Ureter (tissue), 1 donor: ENCODE results near the gene JMJD4. TPM values are rescaled to one million over a fixed set of nuclear protein-coding genes. Genes with fewer than 3 reads are reported as not detected.

Source experiments
- DNase-seq: peaks from one replicate; pipeline ENCODE4 v3.0.0-alpha.2; 2020; ENCODE audit warnings: low spot score
- total RNA-seq: library from RNA; stranded (reverse); gene quantifications from one replicate; pipeline ENCODE4 v1.2.4, GENCODE V29; 2023
- donor health status: DM: yes; HTN: yes; CAD: no.

The JMJD4 gene
- total RNA-seq, 1 donor from 2014 or later, result 21.3 TPM

- DNase-seq, result no peak
These were observed 19.1 kb upstream of the JMJD4 start for GRCh38 chr1:227753999-227754711.

DNA sequence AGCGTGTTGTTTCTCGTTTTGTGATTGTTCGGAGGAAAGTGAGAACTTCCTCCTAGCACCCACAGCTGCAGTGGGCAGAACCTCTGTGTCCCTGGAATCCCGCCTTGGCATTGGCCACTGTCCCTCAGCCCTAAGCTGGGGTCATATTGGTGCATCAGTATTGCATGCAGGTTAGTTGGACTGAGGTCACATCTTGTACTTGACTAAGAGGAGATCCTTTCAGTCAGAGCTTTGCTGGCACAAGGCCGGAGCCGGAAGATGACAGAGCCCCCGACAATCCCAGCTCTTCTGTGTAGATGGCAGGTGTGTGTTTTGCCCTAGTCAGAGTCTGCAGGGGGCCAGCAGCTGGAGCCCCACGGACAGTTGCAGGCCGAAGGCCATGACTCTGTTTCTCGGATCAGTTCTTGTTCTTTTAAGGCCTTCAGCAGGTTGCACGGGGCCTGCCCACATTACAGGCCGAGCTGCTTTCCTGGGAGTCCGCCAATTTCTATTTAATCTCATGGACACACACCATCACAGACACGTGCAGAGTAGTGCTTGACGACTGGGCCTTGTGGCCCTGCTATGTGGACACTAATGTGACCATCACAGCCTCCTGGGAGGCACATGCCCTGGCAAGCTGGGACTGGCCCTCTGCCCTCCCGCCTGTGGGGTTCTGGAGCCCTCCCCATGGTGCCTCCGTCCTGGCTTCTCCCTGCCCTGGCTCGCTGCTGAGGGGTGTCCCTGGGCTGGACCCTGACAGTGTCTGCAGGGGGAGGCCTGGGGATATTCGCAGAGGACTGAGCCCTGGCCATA is 15.0 kb upstream of the JMJD4 start:
- no peak for DNase-seq

- DNase-seq, result no peak
These were observed 14.1 kb upstream of the JMJD4 start for GRCh38 chr1:227749225-227749624.

DNA sequence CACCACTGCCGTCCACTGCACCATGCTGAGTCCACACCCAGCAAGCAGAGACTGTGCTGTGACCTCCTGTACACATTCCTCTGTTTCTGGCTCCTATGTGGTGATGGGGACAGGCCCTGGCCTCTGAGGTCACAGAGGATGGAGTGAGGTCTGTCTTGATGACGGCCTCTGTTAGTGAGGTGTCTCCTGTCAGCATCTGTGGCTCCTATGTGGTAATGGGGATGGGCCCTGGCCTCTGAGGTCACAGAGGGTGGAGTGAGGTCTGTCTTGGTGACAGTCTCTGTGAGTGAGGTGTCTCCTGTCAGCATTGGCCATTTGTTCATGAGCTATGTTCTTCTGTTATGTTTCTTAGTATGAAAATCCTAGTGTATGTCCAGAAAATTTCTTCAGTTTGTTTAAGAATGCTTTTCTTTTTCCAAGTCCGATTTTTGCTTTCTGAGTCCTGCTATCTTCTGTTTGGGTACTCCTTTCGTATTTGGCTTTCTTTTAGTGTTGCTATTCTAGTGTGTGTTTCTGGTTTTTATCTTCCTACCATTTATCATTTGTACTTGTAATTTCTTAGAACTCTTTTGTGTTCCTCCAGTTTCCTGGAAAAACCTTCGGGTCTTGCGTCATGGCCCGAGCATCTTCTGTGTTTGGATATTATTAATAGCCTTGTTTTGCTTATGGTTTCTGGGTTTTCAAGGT is 13.5 kb upstream of the JMJD4 start:
- no peak for DNase-seq

- no peak for DNase-seq
These were observed 12.9 kb upstream of the JMJD4 start for GRCh38 chr1:227747948-227748495.

- no peak for DNase-seq
These were observed 12.3 kb upstream of the JMJD4 start for GRCh38 chr1:227747382-227747781.

- no peak for DNase-seq
These were observed 11.6 kb upstream of the JMJD4 start for GRCh38 chr1:227746676-227747075.

DNA sequence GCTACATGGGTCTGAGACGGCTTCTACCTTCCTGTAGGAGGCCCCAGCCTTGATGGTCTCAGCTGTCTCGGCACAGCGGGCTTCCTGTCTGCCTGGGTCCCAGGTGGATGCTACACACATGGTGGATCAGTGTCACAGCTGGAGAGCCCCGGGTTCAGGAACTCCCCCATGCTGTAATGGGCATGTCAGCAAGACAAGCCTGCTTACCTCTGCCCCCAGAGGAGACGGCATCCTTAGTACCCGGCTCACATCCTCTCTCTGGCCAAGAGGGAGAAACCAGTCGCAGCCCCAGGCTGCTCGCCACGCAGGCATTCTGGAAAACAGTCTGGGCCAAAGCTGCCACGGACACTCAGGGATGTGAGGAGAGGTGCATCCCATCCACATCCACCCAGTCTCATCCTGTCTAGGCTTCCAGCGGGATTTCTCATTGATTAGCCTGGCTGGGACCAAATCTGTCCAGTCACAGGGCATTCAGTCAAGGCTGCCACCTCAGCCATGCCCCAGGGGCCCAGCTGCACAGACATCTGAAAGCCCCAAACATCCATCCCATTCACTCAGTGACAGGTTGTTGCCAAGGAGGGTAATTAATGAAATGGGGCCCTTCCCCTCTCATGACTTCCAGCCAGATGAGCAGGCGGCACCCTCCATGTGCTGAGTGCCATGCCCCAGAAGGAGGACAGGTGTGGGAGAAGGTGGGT is 10.6 kb upstream of the JMJD4 start:
- DNase-seq, result no peak

GRCh38 chr1:227744668-227745067 is 9.6 kb upstream of the JMJD4 start:
- no peak for DNase-seq

DNA sequence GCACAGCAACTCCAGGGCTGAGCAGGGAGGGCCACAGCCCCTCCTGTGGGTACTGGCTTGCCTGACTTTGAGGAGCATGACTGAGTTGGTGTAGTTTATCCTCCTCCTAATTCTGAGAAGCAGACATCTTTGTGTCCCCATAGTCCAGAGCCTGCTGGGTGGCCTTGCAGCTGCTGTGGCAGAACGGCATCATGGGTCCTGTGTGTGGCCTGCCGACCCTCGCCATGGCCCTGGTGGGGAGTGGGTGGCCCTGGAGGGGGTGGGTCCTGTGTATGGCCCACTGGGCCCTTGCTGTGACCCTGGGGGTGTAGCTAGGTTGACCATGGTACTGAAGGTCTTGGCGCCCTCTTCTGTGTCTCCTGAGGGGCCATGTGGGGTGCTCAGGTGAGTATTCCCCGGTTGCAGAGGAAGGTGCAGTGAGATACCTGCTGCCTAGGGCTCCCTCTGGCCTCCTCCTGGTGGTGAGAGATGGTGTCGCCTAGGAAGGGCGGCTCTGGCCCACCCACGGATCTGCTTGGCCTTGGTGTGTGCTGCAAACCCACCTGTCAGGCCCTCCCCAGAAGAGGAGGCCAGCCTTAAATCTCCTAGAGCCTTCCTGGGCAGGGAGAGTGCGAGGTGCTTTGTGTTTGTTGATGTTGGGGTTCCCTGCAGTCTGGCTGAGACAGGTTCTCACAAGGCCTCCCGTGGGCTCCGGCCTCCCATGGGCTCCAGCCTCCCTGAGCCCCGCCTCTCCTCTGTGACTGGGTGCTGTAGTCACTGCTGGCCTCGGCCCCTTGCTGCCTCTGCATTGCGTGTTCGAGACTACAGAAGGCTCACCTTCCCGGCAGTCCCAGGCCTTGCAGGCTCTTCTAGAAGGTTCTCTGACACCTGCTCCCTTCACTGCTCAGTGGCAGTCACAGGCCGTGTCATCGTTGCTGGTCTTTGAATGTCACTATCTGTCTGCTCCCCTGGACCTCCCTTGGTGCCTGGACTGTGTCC is 7.9 kb upstream of the JMJD4 start:
- DNase-seq, result no peak

DNA sequence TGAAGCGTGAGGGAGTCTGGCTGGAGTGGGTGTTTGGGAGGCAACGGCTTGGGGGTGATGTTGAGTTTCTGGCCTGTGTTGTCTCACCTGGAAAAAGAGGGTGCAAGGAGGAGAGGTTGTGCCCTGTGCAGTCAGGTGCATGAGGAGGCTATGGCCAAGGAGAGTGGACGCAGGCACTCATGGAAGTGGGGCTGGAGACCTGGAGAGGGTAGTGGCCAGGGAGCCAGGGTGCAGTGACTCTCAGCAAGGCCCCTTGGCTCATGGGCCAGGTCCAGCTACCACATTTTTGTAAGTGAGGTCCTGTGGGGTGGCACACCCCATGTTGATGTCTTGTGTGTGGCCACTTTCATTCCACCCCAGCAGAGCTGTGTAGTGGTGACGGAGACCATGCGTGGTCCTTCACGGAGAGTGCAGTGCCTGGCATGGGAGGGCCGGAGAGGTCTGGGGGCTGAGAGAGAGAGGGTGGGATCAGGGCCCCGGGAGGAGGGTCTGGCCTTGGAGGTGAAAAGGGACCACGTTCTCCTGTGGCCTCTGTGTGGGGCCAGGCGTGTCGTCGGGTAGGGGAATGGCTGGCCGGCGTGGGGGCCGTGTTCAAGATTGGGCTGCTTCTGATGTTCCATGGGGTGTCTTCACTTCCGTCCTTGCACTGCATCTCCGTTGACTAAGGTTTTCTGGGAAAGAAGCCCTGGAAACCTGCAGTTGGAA is 6.2 kb upstream of the JMJD4 start:
- DNase-seq, result no peak

DNA sequence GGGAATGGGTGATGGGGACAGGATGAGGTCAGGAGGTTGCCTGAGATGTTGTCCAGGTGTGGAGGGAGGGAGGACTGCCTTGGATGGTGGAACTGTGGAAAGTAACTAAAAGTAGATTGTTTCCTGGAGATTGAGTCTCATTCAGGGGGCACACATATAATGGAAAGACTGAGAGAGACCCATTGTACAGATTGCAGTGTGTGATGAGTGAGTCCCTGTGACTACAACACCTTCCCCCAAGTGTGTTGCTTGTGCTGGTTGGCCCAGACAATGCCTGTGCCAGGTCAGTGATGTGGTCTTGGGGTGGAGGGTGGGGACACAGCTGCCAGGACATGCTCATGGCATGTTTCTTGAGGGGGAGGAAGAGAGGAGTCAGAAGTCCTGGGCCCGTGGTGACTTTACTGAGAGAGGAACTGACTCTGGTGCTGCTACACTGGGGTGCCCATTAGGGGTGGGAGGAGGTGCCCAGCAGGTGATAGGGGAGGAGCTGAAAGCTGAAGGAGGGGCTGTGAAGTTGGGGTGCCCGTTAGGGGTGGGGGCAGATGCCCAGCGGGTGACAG is 5.4 kb upstream of the JMJD4 start:
- no peak for DNase-seq

DNA sequence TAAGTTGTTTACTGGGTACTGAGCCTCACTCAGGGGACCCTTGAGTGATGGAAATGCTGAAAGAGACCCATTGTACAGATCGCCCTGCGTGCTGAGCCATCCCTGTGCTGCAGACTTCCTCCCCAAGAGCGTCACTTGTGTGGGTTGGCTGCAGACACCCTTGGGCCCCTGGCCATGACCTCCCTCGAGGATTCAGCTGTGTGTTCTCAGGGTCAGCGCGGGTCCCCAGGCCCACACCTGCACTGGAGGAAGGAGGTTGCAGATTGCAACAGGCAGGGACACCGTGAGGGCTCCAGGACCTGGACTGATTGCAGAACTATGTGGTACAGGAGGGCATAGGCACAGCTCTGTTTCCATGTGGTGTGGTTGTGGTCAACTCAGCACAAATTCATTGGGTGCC is 4.5 kb upstream of the JMJD4 start:
- no peak for DNase-seq

- no peak for DNase-seq
These were observed 3.7 kb upstream of the JMJD4 start for GRCh38 chr1:227738820-227739219.

- DNase-seq, result no peak
These were observed 1.8 kb upstream of the JMJD4 start for GRCh38 chr1:227736814-227737432.

DNA sequence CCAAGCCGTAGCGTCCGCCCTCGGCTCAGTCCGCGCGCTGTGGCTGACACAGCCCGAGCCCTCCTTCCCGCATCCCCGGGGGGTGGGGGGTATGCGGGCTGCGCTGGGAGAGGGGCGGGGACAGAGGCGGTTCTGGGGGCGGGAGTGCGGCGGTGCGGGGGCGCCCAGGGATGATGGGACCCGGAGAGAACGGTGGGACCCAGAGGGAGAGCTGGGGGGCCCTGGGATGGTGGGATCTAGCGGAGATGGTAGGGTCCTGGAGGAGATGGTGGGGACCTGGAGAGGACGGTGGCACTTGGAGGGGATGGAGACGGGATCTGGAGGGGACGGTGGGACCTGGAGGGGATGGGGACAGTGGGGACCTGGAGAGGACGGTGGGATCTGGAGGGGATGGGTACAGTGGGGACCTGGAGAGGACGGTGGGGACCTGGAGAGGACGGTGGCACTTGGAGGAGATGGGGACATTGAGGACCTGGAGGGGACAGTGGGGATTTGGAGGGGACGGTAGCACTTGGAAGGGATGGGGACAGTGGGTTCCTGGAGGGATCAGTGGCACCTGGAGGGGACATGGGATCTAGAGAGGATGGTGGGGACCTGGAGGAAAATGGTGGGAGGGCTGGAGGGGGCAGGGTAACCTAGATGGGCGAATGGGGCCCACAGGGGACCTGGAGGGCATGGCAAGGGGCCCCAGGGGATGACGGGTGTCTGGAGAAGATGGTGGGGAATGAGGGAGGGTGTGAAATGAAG is 610 bp upstream of the JMJD4 start:
- no peak for DNase-seq

GRCh38 chr1:227734546-227734855 is 601 bp downstream of the JMJD4 start:
- DNase-seq, result no peak

DNA sequence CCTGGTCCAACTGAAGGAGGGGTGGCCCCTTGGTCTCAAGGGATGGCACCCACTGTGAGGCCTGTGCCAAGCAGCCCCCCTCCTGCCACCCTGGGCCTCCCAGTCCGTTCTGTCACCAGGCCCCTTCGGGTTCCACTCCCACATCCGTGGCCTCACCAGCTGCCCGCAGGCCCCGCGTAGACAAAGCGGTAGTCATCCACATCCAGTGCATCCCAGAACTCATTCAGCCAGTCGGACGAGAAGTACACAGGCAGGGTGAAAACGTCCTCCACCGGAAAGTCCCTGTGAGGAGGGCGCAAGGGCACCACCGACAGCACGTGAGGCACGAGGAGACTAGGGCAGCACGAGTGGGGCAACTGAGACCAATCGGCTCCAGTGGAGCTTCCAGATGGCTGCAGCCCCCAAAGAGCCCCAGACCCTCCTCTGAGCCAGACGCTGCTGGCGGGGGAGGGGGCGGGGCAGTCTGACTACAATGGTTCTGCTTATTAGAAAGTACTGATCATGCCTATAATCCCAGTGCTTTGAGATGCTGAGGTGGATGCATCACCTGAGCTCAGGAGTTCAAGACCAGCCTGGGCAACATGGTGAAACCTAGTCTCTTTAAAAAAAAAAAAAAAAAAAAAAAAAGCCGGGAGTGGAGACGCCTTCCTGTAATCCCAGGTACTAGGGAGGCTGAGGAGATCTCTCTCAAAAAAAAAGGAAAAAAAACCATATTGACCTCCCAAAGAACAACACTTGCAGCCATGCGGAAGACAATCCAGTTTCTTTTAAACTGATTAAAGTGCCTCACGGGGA is 1.2 kb downstream of the JMJD4 start:
- no peak for DNase-seq
